Mucosa of descending colon (tissue), 3 donors: ENCODE data around the gene RBM22. TPM values are rescaled to one million over a fixed set of nuclear protein-coding genes. Genes with fewer than 3 reads are reported as not detected.
"Not testable (repeated sequence)": the region's sequence is repeated elsewhere in the genome, so short reads cannot be mapped to it uniquely, and the experiment has no call there.

Experiments used
- ATAC-seq: fragments of 200-7000 bp; cut with Tn5 transposase; one replicate; pipeline ENCODE4 v1.9.1; 2020; ENCODE audit warnings: mild to moderate bottlenecking, moderate library complexity
- DNase-seq, 3 donors: peaks; one replicate each; pipeline ENCODE4 v3.0.0-alpha.2; 2020
- H3K36me3 ChIP-seq: fragments of 200-600 bp; one replicate; pipeline ENCODE4 v1.8.0; 2021; ENCODE audit warnings: low read depth, mild to moderate bottlenecking
- H3K4me1 ChIP-seq: fragments of 200-600 bp; one replicate; pipeline ENCODE4 v1.8.0; 2021; ENCODE audit warnings: low read depth, mild to moderate bottlenecking
- H3K4me3 ChIP-seq: fragments of 200-600 bp; one replicate; pipeline ENCODE4 v1.8.0; 2021; ENCODE audit warnings: mild to moderate bottlenecking
- H3K9me3 ChIP-seq: fragments of 200-600 bp; one replicate; pipeline ENCODE4 v1.8.0; 2021; ENCODE audit warnings: mild to moderate bottlenecking
- CTCF ChIP-seq: fragments of 200-600 bp; IDR thresholded peaks from one replicate; pipeline ENCODE4 v1.8.0; 2022; ENCODE audit warnings: antibody characterized with exemption, mild to moderate bottlenecking
- intact Hi-C, 2 donors: fragments of 100-400 bp; cut with DNase I in 1 of 2; cut with micrococcal nuclease in 1 of 2; formaldehyde crosslinking; loops; one replicate each; pipeline versions ENCODE4 v1.11.0 to v1.11.1; 2022; cut with DNase I, micrococcal nuclease
- long read RNA-seq, 2 donors: library from polyadenylated mRNA; unstranded; transcript quantifications; one replicate each; pipeline ENCODE4 v2.0.0, GENCODE V29; 2019 to 2021
- total RNA-seq, 3 donors: library from RNA; stranded (reverse); fragmentation: NEBNext Ultra II Directional in 2 of 3; extraction: Animal tissue kit (Norgen Biotek cat#: 25700) in 2 of 3; gene quantifications; one replicate each; pipeline versions ENCODE4 v1.2.1 to v1.2.4, GENCODE V29; 2021 to 2023
- donor health status: DM: no; HTN: no; CAD: no; lungs with moderate emphysema.
- donor health status: DM: no; HTN: no; CAD: no.
- donor health status: DM: no; HTN: yes; CAD: no.

The RBM22 gene
- 10 to 100 TPM; 41.0 to 45.1 (median 44.2) TPM for total RNA-seq
- long read RNA-seq, donor 1, transcript RBM22-201 (11 exons, 2,342 nt) = major isoform, 18 of 20 reads
- long read RNA-seq, donor 1, partial matches to known transcripts = 1 of 20 reads
- long read RNA-seq, donor 1, other reads (novel, unspliced or antisense) = 1 of 20 reads
- long read RNA-seq, donor 2, transcript RBM22-201 (11 exons, 2,342 nt) = major isoform, 12 of 19 reads
- long read RNA-seq, donor 2, partial matches to known transcripts = 6 of 19 reads
- long read RNA-seq, donor 2, other reads (novel, unspliced or antisense) = 1 of 19 reads

GRCh38 chr5:150700594-150701377 lies at the start of gene RBM22:
Gene RBM22 (minus strand): TSS chr5:150701062. CDS start chr5:150700985, 77 bp downstream.
- H3K4me3 ChIP-seq = peak within 1 kb of the TSS; percentile 91
- intact Hi-C loops = no loop called here
- DNase-seq (peak; percentile 93 to 97 (median 96)), ATAC-seq (peak; percentile 98)
- H3K36me3 ChIP-seq = no peaks in the 10 kb centered on the region
- peaks cover 9% of the 10 kb centered on the region for H3K4me1 ChIP-seq
- H3K9me3 ChIP-seq = no peaks in the 10 kb centered on the region
- peak; percentile 44 for TF ChIP-seq CTCF

DNA sequence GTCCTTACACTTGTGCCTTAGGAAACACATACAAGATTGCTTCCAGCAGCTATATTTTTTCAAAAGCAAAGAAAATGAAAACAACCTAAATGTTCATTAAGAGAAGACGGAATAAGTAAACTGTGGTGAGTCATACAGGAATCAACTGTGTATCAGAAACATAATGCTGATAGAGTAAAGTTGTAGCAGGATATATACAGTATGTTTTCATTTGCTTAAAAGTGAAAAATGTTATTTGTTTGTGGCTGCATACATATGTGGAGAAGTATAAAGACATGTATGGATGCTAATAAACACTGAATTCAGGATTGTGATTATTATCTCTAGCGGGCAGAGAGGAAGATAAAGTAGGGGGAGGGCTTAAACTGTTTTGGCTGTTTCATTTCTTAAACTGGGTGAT lies 49.6 kb upstream of the RBM22 start:
- TF ChIP-seq CTCF = no peak
- ATAC-seq = no peak
- Histone ChIP-seq H3K9me3 (no peaks in the 10 kb centered on the region), H3K4me1 (no peaks in the 10 kb centered on the region), H3K4me3 (no peak overlapping the region), H3K36me3 (peaks cover 5% of the 10 kb centered on the region)
- intact Hi-C loops = no loop called here
- no peak for DNase-seq

- H3K36me3 ChIP-seq, H3K4me1 ChIP-seq, intact Hi-C loops, H3K9me3 ChIP-seq, ATAC-seq, DNase-seq, H3K4me3 ChIP-seq: not testable (repeated sequence)
These were observed 42.3 kb upstream of the RBM22 start for GRCh38 chr5:150743142-150743488.

DNA sequence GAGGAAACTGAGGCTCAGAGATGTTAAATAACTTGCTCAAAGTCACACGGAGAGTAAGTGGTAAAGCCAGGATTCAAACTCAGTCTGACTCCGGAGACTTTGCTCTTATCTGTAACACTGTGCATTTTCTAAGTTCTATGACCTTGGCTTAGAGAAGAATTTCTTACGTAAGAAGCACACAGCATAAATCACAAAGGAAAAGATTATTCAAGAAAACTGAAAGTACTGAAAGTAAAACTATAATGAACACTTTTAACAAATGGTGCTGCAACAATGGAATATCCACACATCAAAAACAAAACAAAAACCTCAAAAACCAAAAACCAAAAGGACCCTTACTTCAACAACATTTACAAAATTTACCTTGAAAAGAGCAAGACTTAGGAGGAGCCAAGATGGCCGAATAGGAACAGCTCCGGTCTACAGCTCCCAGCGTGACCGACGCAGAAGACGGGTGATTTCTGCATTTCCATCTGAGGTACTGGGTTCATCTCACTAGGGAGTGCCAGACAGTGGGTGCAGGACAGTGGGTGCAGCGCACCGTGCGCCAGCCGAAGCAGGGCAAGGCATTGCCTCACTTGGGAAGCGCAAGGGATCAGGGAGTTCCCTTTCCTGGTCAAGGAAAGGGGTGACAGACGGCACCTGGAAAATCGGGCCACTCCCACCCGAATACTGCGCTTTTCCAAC lies 41.7 kb upstream of the RBM22 start:
- intact Hi-C loops, DNase-seq, ATAC-seq, H3K4me3 ChIP-seq, H3K36me3 ChIP-seq, H3K4me1 ChIP-seq, H3K9me3 ChIP-seq: not testable (repeated sequence)

GRCh38 chr5:150740992-150741391 lies 40.1 kb upstream of the RBM22 start:
- H3K9me3 ChIP-seq = no peaks in the 10 kb centered on the region
- ATAC-seq = no peak
- no peak for TF ChIP-seq CTCF
- H3K36me3 ChIP-seq = no peaks in the 10 kb centered on the region
- no peaks in the 10 kb centered on the region for H3K4me1 ChIP-seq
- no peak overlapping the region for H3K4me3 ChIP-seq
- DNase-seq = no peak
- intact Hi-C loops = no loop called here

GRCh38 chr5:150738862-150739261 lies 38.0 kb upstream of the RBM22 start:
- no peaks in the 10 kb centered on the region for H3K36me3 ChIP-seq
- no peaks in the 10 kb centered on the region for H3K9me3 ChIP-seq
- intact Hi-C loops = no loop called here
- H3K4me3 ChIP-seq = no peak overlapping the region
- DNase-seq (no peak), ATAC-seq (no peak)
- TF ChIP-seq CTCF = no peak
- H3K4me1 ChIP-seq = no peaks in the 10 kb centered on the region
